BE2C (cell line): ENCODE results near the gene UBE3B.

Experiments used
- DNase-seq: peaks from one replicate; pipeline ENCODE4 v3.0.0-alpha.2; 2020
- H3K27me3 ChIP-seq: fragments of 250-450 bp; sonication (Bioruptor Pico); 2 replicates; pipeline ENCODE4 v1.5.1; 2020; ENCODE audit warnings: mild to moderate bottlenecking
- H3K36me3 ChIP-seq: fragments of 250-450 bp; sonication (Bioruptor Pico); 2 replicates; pipeline ENCODE4 v1.5.1; 2020; ENCODE audit warnings: mild to moderate bottlenecking
- H3K4me1 ChIP-seq: fragments of 250-450 bp; sonication (Bioruptor Pico); 2 replicates; pipeline ENCODE4 v1.5.1; 2020
- H3K4me3 ChIP-seq: 2 replicates; pipeline ENCODE4 v1.5.1; 2011; ENCODE audit warnings: low read depth, low read length
- H3K9me3 ChIP-seq: fragments of 250-450 bp; sonication (Bioruptor Pico); 2 replicates; pipeline ENCODE4 v1.5.1; 2020
- CTCF ChIP-seq: IDR thresholded peaks from 2 replicates; pipeline ENCODE4 v1.5.1; 2012; ENCODE audit warnings: mild to moderate bottlenecking, low read depth, low read length

The UBE3B gene

GRCh38 chr12:109559601-109560000, 82.2 kb downstream of the UBE3B start:
- Histone ChIP-seq H3K36me3 (peaks cover 1% of the 10 kb centered on the region; the same call in 1 of the 2 replicates), H3K9me3 (no peaks in the 10 kb centered on the region; the same call in 1 of the 2 replicates), H3K4me3 (no peak overlapping the region), H3K4me1 (no peaks in the 10 kb centered on the region), H3K27me3 (no peaks in the 10 kb centered on the region)
- DNase-seq = no peak
- TF ChIP-seq CTCF = no peak

DNA sequence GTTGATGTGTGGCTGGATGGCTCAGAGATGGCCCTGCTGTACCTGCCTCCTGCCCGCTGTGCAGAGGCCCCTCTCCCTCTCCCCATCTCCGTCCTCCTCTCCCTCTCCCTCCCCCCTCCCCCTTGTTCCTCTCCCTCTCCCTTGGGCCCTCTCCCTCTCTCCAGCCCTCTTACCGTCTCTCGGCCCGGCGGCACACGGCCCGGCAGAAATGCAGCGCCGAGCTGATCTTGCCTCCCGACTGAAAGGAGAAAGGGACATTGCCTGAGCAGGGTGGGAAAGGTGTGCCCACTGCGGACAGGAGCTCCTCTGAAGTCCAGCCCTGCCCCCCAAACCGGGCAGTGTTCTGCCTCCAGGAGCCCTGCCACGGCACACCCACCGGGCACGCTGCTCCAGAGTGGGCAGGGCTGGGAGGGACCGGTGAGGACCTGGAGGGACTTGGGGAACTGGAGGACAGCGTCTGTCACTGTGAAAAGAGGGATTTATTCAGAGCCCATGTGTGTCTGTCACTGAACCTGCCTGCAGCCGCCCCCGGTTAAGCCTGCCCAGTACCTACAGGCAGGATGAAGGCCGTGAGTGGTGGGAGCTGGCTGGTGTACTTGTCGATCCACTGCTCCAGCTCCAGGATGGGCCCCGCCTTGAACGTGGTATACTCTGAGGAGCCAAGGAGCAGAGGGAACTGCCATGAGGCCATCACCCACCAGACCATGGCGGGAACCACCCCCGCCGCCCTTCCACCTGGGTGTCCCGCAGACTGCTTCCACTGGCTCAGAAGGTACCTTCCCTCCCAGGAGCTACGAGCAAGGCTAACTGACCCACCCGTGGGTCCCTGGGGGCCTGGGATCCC, 83.7 kb downstream of the UBE3B start:
- DNase-seq = no peak
- Histone ChIP-seq H3K27me3 (no peaks in the 10 kb centered on the region), H3K4me3 (no peak overlapping the region), H3K4me1 (no peaks in the 10 kb centered on the region), H3K9me3 (no peaks in the 10 kb centered on the region; the same call in 1 of the 2 replicates), H3K36me3 (peaks cover 4% of the 10 kb centered on the region; the same call in 1 of the 2 replicates)
- no peak for TF ChIP-seq CTCF

- Histone ChIP-seq H3K4me3 (no peak overlapping the region), H3K4me1 (no peaks in the 10 kb centered on the region), H3K36me3 (peaks cover 4% of the 10 kb centered on the region; the same call in 1 of the 2 replicates), H3K9me3 (no peaks in the 10 kb centered on the region; the same call in 1 of the 2 replicates), H3K27me3 (no peaks in the 10 kb centered on the region)
- DNase-seq = no peak
- no peak for TF ChIP-seq CTCF
These were observed 84.2 kb downstream of the UBE3B start for GRCh38 chr12:109561711-109562030.

DNA sequence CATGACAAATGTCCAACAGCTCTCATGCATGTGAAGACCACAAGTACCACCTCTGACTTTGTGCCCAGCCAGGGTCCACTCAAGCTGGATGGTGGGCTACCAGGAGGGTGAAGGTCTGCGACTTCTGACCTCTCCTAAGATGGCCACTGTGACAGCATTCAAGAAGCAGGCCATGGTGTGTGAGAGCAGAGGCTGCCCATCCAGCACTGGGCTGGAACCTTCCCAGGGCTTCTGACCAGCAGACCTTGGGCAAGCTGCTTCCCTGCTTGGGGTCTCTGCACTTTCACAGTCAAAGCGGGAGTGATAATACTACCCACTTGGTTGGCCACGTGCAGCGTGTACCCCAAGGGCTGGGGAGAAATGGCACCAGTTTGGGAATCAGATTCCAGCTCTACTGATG, 85.4 kb downstream of the UBE3B start:
- Histone ChIP-seq H3K36me3 (peaks cover 8% of the 10 kb centered on the region; the same call in 1 of the 2 replicates), H3K4me3 (no peak overlapping the region), H3K9me3 (no peaks in the 10 kb centered on the region; the same call in 1 of the 2 replicates), H3K4me1 (no peaks in the 10 kb centered on the region), H3K27me3 (no peaks in the 10 kb centered on the region)
- TF ChIP-seq CTCF = no peak
- DNase-seq = no peak

GRCh38 chr12:109563291-109564284, 86.2 kb downstream of the UBE3B start:
- TF ChIP-seq CTCF = no peak
- H3K36me3 ChIP-seq = peaks cover 8% of the 10 kb centered on the region; the same call in 1 of the 2 replicates
- no peaks in the 10 kb centered on the region for H3K4me1 ChIP-seq
- no peaks in the 10 kb centered on the region; the same call in 1 of the 2 replicates for H3K9me3 ChIP-seq
- no peak overlapping the region for H3K4me3 ChIP-seq
- H3K27me3 ChIP-seq = no peaks in the 10 kb centered on the region
- no peak for DNase-seq
